Natural killer cell (primary cell): ENCODE data around the gene BLMH. TPM values are rescaled to one million over a fixed set of nuclear protein-coding genes. Genes with fewer than 3 reads are reported as not detected.

Source experiments
- ATAC-seq, 3 donors: fragments of 150-1000 bp in 2 of 3; fragments of 200-7000 bp in 1 of 3; cut with Tn5 transposase; 1 replicate in 1 of 3; 2 replicates in 2 of 3; pipeline ENCODE4 v1.10.0; 2021; ENCODE audit warnings: mild to moderate bottlenecking in 2 of 3, moderate library complexity in 2 of 3
- DNase-seq, 2 donors: peaks; one replicate each; pipeline versions ENCODE4 v3.0.0 to v3.0.0-alpha.2; 2013 to 2021; ENCODE audit warnings: mixed read lengths in 1 of 2
- H3K27ac ChIP-seq: one replicate; pipeline ENCODE4 v1.5.1; 2013; ENCODE audit warnings: mild to moderate bottlenecking, low read length
- H3K27me3 ChIP-seq: one replicate; pipeline ENCODE4 v1.6.1; 2013; ENCODE audit warnings: low read length; ENCODE audit not compliant: control insufficient read depth, insufficient read depth
- H3K36me3 ChIP-seq: one replicate; pipeline ENCODE4 v1.6.1; 2013; ENCODE audit warnings: low read length; ENCODE audit not compliant: control insufficient read depth, insufficient read depth
- H3K4me1 ChIP-seq: one replicate; pipeline ENCODE4 v1.6.1; 2013; ENCODE audit warnings: low read length; ENCODE audit not compliant: control insufficient read depth, insufficient read depth
- H3K4me3 ChIP-seq: one replicate; pipeline ENCODE4 v1.5.1; 2013; ENCODE audit warnings: low read length
- H3K9me3 ChIP-seq: one replicate; pipeline ENCODE4 v1.6.1; 2013; ENCODE audit warnings: low read length; ENCODE audit not compliant: control insufficient read depth, insufficient read depth
- H3K27ac Mint-ChIP-seq, 2 donors: one replicate each; pipeline ENCODE4 v1.8.0; 2022; ENCODE audit warnings: mild to moderate bottlenecking in 2 of 2, mixed read lengths in 2 of 2, moderate library complexity in 1 of 2
- H3K27me3 Mint-ChIP-seq, 2 donors: one replicate each; pipeline ENCODE4 v1.8.0; 2022; ENCODE audit warnings: low read depth in 2 of 2, mixed read lengths in 2 of 2
- H3K36me3 Mint-ChIP-seq: one replicate; pipeline ENCODE4 v1.8.0; 2022; ENCODE audit warnings: mixed read lengths
- H3K4me1 Mint-ChIP-seq, 2 donors: one replicate each; pipeline ENCODE4 v1.8.0; 2022; ENCODE audit warnings: mixed read lengths in 2 of 2
- H3K4me3 Mint-ChIP-seq: one replicate; pipeline ENCODE4 v1.8.0; 2022; ENCODE audit warnings: mild to moderate bottlenecking, moderate library complexity, mixed read lengths
- H3K9me3 Mint-ChIP-seq, 2 donors: one replicate each; pipeline ENCODE4 v1.8.0; 2022; ENCODE audit warnings: mixed read lengths in 2 of 2
- WGBS: methylation state at CpG from one replicate; pipeline ENCODE4 v1.1.7; 2013; ENCODE audit warnings: missing lambda C conversion rate; ENCODE audit not compliant: insufficient coverage; 5-methylcytosine and 5-hydroxymethylcytosine counted together
- intact Hi-C: fragments of 100-400 bp; cut with micrococcal nuclease; formaldehyde crosslinking; loops from one replicate; pipeline ENCODE4 v1.14.2; 2022
- total RNA-seq, 4 donors: library from RNA; stranded (reverse); fragments of 120-200 nt in 1 of 4; gene quantifications; one replicate each; pipeline versions ENCODE4 v1.2.3 to v1.2.4, GENCODE V29; 2013 to 2022
- TF ChIP-seq, protein P1 (sequence below): fragments of 200-600 bp; IDR thresholded peaks from one replicate; pipeline ENCODE4 v1.8.0; 2022; ENCODE audit warnings: antibody characterized with exemption

Gene BLMH
- total RNA-seq, 3 donors from 2014 or later (not counting 1 experiment from before 2014, with no cell fraction given): 44.8 to 52.8 (median 46.7) TPM

DNA sequence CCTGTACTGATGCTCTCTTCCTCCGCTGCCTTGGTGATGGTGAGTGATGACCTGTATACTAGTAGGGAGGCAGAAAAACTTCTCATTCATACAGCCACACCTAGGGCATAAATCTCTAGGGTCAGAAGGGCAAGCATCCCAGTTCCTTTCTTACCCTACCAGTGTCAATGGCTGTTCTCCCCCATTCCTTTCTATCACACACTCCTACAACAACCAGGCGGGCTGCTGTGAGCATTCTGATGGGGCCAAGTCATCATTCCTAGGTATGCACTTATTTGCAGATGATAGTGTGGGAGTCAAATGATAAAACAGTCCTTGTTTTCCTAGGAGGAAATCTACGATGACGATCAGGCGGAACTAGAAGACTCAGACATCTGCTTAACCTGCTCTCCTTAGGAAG lies 42.3 kb downstream of the BLMH start:
- ATAC-seq (no peak), DNase-seq (no peak)
- Mint-ChIP-seq H3K36me3 (peaks cover 26% of the 10 kb centered on the region), H3K4me3 (no peak overlapping the region), H3K4me1 (peaks cover 13 to 15% of the 10 kb centered on the region in 2 donors), H3K27ac (no peak overlapping the region), H3K9me3 (no peaks in the 10 kb centered on the region), H3K27me3 (no peaks in the 10 kb centered on the region)
- Histone ChIP-seq H3K4me1 (no peaks in the 10 kb centered on the region), H3K27ac (no peak overlapping the region), H3K27me3 (no peaks in the 10 kb centered on the region), H3K4me3 (no peak overlapping the region), H3K9me3 (no peaks in the 10 kb centered on the region), H3K36me3 (peaks cover 35% of the 10 kb centered on the region)
- TF ChIP-seq, protein P1, sequence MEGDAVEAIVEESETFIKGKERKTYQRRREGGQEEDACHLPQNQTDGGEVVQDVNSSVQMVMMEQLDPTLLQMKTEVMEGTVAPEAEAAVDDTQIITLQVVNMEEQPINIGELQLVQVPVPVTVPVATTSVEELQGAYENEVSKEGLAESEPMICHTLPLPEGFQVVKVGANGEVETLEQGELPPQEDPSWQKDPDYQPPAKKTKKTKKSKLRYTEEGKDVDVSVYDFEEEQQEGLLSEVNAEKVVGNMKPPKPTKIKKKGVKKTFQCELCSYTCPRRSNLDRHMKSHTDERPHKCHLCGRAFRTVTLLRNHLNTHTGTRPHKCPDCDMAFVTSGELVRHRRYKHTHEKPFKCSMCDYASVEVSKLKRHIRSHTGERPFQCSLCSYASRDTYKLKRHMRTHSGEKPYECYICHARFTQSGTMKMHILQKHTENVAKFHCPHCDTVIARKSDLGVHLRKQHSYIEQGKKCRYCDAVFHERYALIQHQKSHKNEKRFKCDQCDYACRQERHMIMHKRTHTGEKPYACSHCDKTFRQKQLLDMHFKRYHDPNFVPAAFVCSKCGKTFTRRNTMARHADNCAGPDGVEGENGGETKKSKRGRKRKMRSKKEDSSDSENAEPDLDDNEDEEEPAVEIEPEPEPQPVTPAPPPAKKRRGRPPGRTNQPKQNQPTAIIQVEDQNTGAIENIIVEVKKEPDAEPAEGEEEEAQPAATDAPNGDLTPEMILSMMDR: no peak
- WGBS: 96% methylated on average over 4 of the region's 5 CpGs
- intact Hi-C loops: no loop called here

DNA sequence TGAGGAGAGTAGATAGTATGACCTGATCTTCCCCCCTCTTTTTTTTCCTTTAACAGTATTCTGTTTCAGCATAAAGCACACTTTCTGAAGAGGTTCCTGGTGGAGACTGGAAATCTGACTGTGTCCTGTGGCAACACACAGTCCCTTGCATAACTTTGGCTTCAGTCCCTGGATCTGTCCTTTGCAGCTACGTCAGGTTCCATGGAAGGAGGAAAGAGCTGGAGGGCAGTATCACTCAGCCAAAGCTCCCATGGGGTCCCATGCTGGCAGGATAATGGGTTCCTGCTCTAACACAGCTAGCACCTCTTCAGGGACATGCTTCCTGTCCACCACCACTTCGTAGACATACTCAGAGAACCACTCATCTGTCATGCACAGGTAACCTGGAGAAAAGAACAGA lies 43.0 kb downstream of the BLMH start:
- no peak overlapping the region for H3K4me3 ChIP-seq
- no peaks in the 10 kb centered on the region for H3K9me3 ChIP-seq
- H3K9me3 Mint-ChIP-seq: no peaks in the 10 kb centered on the region
- no peak for DNase-seq
- ATAC-seq: no peak
- peaks cover 13 to 15% of the 10 kb centered on the region in 2 donors for H3K4me1 Mint-ChIP-seq
- no peaks in the 10 kb centered on the region for H3K27me3 ChIP-seq
- 96% methylated on average over 2 of the region's 2 CpGs for WGBS
- H3K36me3 ChIP-seq: peaks cover 35% of the 10 kb centered on the region
- H3K27ac ChIP-seq: no peak overlapping the region
- H3K27me3 Mint-ChIP-seq: no peaks in the 10 kb centered on the region
- H3K36me3 Mint-ChIP-seq: peaks cover 26% of the 10 kb centered on the region
- H3K4me1 ChIP-seq: no peaks in the 10 kb centered on the region
- H3K4me3 Mint-ChIP-seq: no peak overlapping the region
- TF ChIP-seq, protein P1: no peak
- intact Hi-C loops: no loop called here
- no peak overlapping the region for H3K27ac Mint-ChIP-seq

DNA sequence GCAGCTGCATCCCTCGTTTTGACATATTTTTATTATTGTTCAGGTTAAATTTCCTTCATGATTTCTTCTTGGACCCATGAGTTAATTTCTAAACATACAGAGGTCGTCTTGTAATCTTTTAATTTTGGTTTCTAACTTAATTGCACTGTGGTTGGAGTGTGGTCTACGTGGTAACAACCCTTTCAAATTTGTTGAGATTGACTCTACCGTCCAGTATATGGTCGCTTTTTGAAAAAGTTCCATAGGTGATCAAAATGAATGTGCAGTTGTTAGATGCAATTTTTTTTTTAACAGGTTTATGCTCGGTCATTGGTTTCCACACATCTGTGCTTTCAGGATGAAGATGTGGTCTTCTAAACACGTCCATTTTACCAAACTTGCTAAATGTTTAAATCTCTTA lies 45.3 kb downstream of the BLMH start:
- ATAC-seq (no peak), DNase-seq (no peak)
- WGBS: 43% methylated on average over 5 of the region's 7 CpGs
- H3K27ac ChIP-seq: no peak overlapping the region
- H3K9me3 ChIP-seq: no peaks in the 10 kb centered on the region
- no peaks in the 10 kb centered on the region for H3K4me1 ChIP-seq
- H3K36me3 ChIP-seq: peaks cover 29% of the 10 kb centered on the region
- H3K27me3 ChIP-seq: no peaks in the 10 kb centered on the region
- TF ChIP-seq, protein P1: no peak
- Mint-ChIP-seq H3K27ac (no peak overlapping the region), H3K27me3 (no peaks in the 10 kb centered on the region), H3K4me1 (peaks cover 13 to 15% of the 10 kb centered on the region in 2 donors), H3K9me3 (no peaks in the 10 kb centered on the region), H3K36me3 (peaks cover 26% of the 10 kb centered on the region), H3K4me3 (no peak overlapping the region)
- H3K4me3 ChIP-seq: no peak overlapping the region
- intact Hi-C loops: no loop called here

DNA sequence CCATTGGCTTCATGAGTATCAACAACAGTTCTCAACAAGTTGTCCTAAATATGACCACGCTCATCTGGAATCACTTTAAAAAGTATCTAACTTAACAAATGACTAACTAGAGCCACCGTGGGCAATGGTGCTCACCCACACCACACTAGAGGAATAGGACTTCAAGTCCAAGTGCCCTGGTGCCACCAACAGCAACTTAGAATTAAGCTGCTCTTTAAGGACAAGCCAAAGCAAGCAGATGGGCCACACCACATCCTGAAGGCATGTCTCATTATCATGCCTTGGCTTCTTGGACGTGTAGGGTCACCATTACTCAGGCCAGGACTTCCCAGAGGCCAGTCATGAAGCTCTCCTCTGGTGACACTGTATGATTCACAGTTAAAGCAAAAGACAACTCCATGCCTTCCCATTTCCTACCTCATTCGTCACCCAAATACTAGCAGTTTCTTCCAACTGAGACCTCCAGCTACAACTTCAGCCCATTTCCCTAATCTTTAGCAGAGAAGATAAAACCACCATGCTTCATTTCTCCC lies 46.8 kb downstream of the BLMH start:
- 90% methylated on average over 4 of the region's 4 CpGs for WGBS
- DNase-seq (no peak), ATAC-seq (no peak)
- H3K36me3 Mint-ChIP-seq: peaks cover 26% of the 10 kb centered on the region
- H3K4me1 ChIP-seq: no peaks in the 10 kb centered on the region
- no peaks in the 10 kb centered on the region for H3K9me3 Mint-ChIP-seq
- intact Hi-C loops: no loop called here
- H3K9me3 ChIP-seq: no peaks in the 10 kb centered on the region
- H3K27ac Mint-ChIP-seq: no peak overlapping the region
- H3K4me3 Mint-ChIP-seq: no peak overlapping the region
- H3K27me3 Mint-ChIP-seq: no peaks in the 10 kb centered on the region
- H3K4me1 Mint-ChIP-seq: peaks cover 13 to 18% of the 10 kb centered on the region in 2 donors
- no peaks in the 10 kb centered on the region for H3K27me3 ChIP-seq
- H3K4me3 ChIP-seq: no peak overlapping the region
- no peak overlapping the region for H3K27ac ChIP-seq
- H3K36me3 ChIP-seq: peaks cover 27% of the 10 kb centered on the region
- TF ChIP-seq, protein P1: no peak
